Measurements from ENCODE around the gene PCIF1.
"Not testable (repeated sequence)": the region's sequence is repeated elsewhere in the genome, so short reads cannot be mapped to it uniquely, and the experiment has no call there.

The PCIF1 gene

GRCh38 chr20:45948261-45948733 lies 13.8 kb downstream of the PCIF1 start:
- no peak for DNase-seq

DNA sequence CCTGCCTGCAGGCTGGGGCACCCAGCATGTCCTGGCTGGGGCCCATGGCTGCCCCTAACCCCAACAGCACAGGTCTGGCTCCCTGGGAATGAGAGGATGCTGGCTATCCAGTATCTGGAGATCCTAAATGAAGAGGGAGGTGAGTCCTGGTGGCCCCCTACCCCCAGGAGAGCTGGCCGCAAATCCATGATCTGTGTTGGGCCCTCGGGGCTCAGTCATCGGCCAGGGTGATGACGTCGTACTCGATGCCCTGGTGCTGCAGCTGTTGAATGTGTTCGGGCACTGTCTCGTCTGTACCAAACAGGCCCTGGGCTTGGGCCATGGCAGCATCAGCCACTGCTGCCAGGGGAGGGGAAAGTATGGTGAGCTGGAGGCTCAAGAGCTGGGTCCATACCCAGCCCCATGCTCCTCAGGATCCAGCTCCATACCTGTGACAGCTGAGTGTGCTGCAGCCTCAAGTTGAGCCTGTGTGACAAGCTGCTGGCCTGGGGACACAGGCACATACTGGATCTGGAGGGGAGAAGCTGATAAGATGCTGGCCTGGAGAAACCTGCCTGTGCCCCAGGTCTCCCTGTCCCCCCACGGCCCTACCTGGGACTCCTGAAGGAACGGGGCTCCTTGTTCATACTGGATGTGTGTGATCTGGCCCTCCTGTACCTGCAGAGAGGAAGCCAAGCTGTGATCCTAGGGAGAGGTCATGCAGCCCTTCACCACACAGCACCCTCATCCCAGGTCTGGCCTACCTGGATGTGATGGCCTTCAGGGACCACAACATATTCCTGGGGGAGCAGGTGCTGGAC lies 14.5 kb downstream of the PCIF1 start:
- DNase-seq = no peak

GRCh38 chr20:45949542-45950329 lies 15.3 kb downstream of the PCIF1 start:
- DNase-seq = no peak

GRCh38 chr20:45950330-45950646 lies 15.8 kb downstream of the PCIF1 start:
- no peak for DNase-seq

DNA sequence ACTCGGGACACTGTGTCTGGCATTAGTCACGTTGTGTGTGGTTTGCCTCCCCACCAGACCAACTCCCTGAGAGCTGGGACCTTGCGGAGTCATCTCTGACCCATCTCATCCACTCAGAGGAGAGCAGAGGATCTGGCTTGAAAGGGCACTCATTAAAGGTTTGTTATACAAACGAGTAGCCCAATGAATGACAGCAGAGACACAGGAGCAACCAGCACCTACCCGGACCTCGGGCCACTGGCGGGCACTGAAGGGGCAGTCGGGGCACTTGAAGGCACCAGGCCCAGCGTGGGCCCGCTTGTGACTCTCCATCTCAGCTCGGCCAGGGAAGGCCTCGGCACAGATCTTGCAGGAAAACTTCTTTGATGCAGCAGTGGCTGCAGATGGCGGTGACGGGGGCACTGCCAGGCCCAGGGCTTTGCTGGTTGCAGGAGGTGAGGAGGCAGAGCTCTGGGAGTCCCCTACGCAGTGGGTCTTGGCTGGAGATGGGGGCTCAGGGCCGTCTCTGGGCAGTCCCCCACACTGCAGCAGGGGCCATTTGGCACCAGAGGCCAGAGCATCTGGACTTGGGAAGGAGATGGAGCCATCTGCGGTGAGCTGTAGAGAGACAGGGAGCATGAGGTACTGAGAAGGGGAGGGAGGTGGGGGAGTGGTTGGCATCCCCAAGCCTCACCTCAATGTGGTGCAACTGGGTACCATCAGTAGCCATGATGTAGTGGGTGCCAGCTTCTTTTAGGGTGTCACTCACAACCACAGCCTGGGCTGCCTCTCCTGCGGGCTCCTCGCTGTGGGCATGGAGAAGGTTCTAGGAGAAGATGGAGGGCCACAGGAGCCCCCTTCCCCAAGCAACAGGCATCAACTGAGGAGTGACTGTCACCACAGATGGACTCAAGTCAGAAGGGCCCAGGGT lies 17.7 kb downstream of the PCIF1 start:
- DNase-seq = no peak

DNA sequence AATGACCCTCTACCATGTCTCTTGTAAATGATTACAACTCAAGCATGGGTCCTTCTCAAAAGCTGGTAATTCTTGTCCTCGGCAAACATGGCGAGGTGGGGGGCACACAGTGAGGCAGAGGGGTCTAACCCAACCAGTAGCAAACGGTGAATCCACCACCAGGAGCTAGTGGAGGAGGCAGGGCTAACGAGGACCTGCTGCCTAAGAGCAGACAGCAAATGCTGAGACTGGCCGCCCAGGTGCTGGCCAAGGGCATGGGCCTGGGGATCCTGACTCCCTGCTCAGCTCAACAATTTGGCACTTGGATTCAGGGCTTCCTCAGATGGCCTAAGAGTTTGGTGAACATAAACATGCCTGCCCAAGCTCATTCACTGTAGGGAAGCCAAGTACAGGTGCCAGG lies 18.4 kb downstream of the PCIF1 start:
- no peak for DNase-seq

GRCh38 chr20:45953672-45954071 lies 19.2 kb downstream of the PCIF1 start:
- DNase-seq = no peak

- not testable (repeated sequence) for DNase-seq
Measured at GRCh38 chr20:45956326-45956725, 21.8 kb downstream of the PCIF1 start.

DNA sequence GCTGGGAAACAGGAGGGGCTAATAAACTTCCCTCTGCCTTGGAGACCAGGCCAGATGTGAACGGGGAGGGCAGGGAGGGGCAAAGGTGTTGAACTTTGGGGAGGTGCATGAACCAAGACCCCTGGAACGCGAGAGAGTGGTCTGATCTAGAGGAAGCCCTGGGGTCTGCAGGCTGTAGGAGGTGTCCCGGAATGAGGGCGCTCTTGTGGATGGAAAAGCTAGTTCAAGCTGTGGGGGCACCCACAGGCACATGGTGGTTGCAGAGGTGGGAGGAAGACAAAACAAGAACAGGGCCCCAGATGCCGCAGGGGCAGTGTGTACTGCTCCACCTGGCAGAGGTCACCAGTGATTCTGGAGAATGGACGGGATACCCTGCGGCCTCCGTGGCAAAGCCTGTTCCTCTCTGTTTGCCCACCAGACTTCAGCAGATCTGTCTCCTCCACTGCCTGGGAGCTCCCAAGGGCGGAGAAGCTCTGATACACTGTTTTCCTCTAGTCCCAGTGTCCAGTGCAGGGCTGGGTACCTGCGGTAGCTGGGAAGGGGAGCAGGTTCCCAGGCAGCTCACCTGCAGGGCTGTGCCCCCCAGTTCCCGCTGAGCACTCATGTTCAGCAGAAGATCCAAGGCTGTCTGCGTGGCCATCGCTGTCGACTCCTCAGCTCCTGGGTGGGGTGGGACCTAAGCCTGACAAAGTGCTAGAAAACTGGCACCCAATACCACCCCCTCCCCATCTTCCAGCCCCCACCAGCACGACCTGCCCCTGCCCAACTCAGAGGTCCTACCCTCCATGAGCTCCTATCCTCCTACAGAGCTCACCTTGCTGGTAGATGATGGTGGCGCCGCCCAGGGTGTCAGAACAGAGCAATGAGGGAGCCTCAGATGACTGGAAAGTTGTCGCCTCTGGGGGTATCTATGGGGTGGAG lies 22.8 kb downstream of the PCIF1 start:
- no peak for DNase-seq

GRCh38 chr20:45958593-45958992 lies 24.1 kb downstream of the PCIF1 start:
- DNase-seq = no peak

GRCh38 chr20:45959126-45959525 lies 24.6 kb downstream of the PCIF1 start:
- no peak for DNase-seq

- DNase-seq = no peak
Measured at GRCh38 chr20:45959956-45960630, 25.6 kb downstream of the PCIF1 start.

DNA sequence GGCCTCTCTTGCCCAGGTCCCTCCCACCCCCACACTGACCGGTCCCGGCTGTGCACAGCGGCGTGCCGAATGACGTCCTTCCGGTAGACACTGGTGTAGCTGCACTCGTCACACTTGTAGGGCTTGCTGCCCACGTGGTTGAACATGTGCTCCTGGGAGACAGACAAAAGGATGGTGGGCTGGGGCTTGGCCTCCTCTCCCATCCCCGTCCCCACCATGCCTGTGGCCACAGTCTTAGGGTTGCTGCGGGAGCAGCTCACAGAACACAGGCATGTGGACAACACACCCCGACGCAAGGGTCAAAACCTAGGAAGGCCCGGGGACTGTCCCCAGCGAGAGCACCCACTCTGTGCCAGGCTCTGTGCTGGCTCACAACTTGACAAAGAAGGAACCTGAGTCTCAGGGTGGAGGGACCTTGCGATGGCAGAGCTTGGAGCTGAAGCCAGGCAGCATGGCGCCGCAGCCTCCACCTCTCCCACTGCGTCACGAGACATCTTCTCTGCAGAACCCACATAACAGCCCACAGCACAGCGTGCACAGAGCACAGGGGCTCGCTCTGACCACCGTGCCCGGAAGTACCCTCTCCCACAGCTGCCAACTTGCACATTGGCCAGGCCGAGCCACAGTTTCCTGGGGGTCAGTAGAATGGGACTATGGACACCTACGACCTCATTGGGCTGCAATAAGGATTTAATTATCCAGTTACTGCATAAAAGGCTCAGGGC lies 27.7 kb downstream of the PCIF1 start:
- DNase-seq = no peak

DNA sequence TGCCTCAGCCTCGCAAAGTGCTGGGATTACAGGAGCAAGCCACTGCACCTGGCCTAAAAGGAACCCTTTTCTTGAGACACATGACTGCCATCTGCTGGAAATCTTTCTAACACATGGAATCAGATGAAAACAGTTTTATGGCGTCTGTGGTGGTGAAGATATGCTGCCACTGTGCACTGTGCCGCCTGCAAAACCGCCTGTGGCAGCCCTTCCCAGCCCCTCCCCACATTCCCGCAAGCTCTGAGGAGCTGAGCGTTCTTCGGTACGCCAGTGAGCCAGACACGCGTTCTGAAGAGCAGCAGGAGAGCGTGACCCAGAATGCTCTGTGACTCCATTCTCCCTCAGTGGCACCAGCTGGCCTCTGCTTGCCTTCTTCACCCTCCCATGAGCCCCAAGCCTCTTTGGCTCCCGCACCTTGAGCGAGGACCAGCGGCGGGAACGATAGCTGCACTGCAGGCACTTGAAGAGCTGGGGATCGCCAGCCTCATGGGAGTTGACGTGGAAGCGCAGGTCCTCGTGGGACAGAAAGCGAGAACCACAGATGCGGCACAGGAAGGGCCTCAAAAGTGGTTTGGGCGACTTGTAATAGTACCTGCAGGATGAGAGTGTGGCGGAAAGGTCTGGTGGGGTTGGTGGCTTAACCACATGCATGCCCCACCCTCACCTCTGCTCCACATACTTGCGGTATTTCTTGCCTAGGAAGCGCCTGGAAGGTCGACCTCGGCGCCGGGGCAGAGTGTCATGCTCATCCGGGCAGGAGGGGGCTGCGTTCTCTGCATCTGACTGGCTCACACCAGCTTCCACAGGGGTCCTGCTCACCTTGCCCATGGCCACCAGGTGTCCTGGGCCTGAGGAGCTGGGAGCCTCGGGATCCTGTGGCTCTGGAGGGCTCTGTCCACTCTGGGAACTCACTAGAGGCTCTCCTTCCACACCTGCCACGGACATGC lies 28.8 kb downstream of the PCIF1 start:
- DNase-seq = no peak

DNA sequence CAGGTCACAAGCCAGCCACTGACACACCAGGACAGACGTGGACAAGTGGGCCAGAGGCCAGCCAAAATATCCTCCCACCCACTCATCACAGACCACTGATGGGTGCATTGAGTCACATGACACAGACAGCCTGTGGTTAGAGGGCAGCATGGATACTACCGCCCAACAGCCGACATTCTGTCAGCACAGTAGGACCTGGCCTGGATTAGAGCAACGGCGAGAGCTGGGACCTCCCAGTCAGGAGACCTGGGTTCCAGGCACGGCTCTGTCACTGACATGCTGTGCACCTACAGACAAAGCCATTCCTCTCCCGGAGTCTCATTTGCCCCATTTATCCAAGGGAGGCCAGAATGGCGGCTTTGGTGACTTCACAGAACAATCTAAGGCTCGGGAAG lies 29.5 kb downstream of the PCIF1 start:
- DNase-seq = no peak

DNA sequence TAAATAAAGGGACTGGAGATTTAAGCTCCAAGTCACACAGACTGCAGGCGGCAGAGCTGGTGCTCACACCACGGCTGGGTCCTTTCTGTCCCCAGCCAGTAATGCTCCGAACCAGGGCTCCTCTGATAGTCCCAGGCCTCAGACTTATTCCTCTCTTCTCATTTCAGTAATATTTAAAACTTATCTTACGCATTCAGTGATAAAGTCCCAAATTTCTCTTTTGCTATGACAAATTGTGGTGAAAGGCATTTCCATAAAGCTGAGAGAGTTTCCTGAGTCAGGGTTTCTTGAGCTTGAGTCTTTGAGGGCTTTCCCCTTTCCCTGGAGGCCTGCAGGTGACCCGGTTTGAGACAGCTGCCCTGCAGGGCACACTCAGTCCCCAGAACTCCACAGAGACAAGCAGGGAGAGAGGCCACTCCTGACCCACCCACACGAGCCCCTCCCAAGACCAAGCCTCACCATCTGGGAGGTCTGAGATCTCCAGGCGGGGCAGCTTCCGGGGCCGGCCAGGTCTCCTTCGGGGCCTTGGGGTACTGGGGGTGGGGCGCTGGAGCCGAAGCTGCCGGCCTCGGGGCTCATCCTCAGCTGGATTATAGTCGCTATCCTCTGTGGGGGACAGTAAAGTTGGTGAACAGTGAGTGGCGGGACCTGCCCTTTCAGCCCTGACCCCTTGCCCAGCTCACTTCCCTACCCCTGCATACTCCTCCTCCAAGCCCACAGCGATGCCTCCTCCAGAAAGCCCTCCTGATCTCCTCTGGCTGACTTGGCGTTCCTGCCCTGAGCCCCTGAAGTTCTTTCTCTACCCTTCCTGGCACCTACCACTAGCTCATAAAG lies 30.9 kb downstream of the PCIF1 start:
- DNase-seq = no peak

DNA sequence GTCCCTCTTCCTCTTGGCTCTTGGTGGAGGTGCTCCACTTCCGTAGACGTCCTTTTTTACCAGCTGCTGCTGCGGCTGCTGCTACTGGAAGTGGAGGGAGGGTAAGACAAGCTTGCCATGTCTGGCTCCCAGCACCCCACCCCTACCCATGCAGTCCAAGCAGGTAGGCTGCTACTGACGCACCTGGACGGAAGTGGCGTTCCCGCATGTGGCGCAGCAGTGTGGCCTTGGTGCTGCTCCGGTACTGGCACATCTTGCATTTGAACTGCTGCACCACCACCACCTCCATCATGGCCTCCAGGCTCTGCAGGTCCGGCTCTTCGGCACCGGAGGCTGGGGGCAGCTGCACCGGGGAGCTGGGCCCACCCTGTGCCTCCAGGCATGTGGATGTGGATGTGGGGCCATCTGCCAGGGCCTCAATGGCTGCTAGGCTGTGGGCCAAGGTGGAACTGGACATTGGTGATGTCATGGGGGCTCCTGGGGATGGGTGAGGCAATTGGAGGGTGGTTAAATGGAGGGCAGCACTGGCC lies 33.1 kb downstream of the PCIF1 start:
- DNase-seq = no peak

DNA sequence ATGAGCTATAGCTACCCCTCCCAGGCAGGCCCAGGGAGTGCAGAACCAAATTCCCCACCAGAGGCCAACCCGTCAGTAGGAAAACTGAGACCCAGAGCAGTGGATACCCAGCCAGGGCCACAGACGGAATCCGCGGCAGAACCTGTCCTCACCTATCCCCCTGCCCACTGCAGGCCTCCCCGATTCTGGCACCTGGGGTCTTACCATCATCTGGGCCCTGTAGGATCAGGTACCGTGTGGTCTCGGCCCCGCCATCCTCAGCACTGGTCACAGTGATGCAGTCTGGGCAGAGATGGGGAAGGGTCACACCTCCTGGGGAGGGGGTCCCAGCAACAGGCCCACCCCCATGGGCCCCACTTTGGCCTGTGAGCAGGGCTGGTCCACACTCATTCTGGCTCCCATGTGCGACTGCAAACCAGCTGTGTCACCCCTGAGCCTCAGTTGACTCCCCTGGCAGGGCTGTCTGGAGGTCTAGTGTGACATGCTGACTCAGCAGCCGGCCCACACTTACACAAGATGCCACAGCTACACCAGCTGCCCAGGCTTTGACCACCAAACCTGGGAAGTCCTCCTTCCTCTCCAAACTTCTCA lies 33.7 kb downstream of the PCIF1 start:
- DNase-seq = no peak
